HG02798 (cell line): ENCODE measurements around the gene CELF1.

Experiments
- ATAC-seq: cut with Tn5 transposase; IDR thresholded peaks from one replicate; pipeline ENCODE4 v1.9.1; 2021; ENCODE audit warnings: mild to moderate bottlenecking; ENCODE audit not compliant: unreplicated experiment, poor library complexity

The CELF1 gene

GRCh38 chr11:47514825-47515647 is 37.9 kb downstream of the CELF1 start:
- peak; percentile 48 for ATAC-seq

- ATAC-seq, result no peak
Observed at GRCh38 chr11:47512701-47513100, 40.2 kb downstream of the CELF1 start.

GRCh38 chr11:47511917-47512316 is 41.0 kb downstream of the CELF1 start:
- ATAC-seq, result no peak

- no peak for ATAC-seq
Observed at GRCh38 chr11:47510209-47510608, 42.7 kb downstream of the CELF1 start.

- ATAC-seq, result peak; percentile 36
Observed at GRCh38 chr11:47509077-47509536, 43.8 kb downstream of the CELF1 start.

- ATAC-seq, result no peak
Observed at GRCh38 chr11:47508240-47508957, 44.5 kb downstream of the CELF1 start.

GRCh38 chr11:47507563-47508239 is 45.2 kb downstream of the CELF1 start:
- ATAC-seq, result no peak

- ATAC-seq, result no peak
Observed at GRCh38 chr11:47506795-47507562, 46.0 kb downstream of the CELF1 start.

- no peak for ATAC-seq
Observed at GRCh38 chr11:47506373-47506772, 46.6 kb downstream of the CELF1 start.

- ATAC-seq, result no peak
Observed at GRCh38 chr11:47504910-47505309, 48.0 kb downstream of the CELF1 start.

GRCh38 chr11:47503227-47503626 is 49.7 kb downstream of the CELF1 start:
- ATAC-seq, result no peak

- no peak for ATAC-seq
Observed at GRCh38 chr11:47502767-47503166, 50.2 kb downstream of the CELF1 start.

GRCh38 chr11:47501101-47501500 is 51.8 kb downstream of the CELF1 start:
- ATAC-seq, result no peak

GRCh38 chr11:47500121-47500520 is 52.8 kb downstream of the CELF1 start:
- no peak for ATAC-seq

GRCh38 chr11:47499614-47500013 is 53.3 kb downstream of the CELF1 start:
- no peak for ATAC-seq

GRCh38 chr11:47499161-47499560 is 53.8 kb downstream of the CELF1 start:
- ATAC-seq, result no peak

GRCh38 chr11:47498584-47499152 is 54.3 kb downstream of the CELF1 start:
- no peak for ATAC-seq

GRCh38 chr11:47498149-47498548 is 54.8 kb downstream of the CELF1 start:
- no peak for ATAC-seq

GRCh38 chr11:47496808-47497207 is 56.1 kb downstream of the CELF1 start:
- no peak for ATAC-seq

GRCh38 chr11:47495856-47496217 is 57.1 kb downstream of the CELF1 start:
- no peak for ATAC-seq
